ENCODE measurements around the gene FAM50A.

FAM50A gene

DNA sequence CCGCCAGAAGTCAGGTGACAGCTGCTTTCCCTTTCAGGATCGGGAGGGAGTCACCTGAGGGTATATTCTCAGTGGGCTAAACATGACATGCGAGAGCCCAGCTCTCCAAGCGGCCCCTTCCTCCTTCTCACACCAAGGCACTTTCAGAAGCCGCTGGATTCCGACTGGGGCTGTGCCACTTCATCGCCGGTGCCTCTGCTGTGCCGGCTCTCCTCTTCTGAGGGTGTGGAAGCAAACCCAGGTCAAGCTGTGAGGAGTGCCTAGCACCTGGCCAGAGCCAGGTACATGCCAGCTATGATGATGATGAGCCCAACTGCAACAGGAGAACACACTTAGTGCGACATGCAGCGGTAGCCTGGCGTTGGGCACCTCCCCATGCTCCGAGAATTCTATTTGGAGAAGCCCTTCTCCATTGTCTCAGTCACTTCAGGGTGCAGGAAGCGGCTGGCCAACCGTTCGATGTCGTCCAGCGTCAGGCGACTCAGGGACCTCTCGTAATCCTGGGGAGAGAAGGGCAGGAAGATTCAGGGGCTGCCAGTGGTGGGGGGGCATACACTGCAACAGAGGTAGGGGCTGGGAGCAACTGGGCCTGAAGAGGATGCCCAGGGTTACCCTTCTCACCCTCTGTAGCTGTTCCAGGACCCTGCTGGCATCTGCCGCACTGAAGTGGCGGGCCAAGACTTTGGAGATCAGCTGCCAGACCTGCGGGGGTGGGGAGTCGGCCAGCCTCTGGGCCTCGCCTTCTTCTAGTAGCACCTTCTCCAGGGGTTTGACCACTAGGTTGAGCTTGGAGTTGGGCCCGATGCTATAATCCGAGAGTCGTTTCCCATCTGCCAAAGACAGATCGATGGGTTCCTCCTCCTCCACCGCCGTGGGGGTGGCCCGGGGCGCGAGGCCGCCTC lies 41.5 kb downstream of the FAM50A start:
- no peaks in the 10 kb centered on the region for H3K27me3 ChIP-seq (ENCODE audit: insufficient read depth, poor library complexity, severe bottlenecking)
- H3K27ac ChIP-seq (replicated peaks), result peak overlapping the region; percentile 80
- peak overlapping the region; percentile 59 for H3K4me3 ChIP-seq (replicated peaks; ENCODE audit: insufficient read depth, low read length)
- no peak for DNase-seq (ENCODE audit: low read depth in 1 of 2, low spot score in 1 of 2)
- TF ChIP-seq, protein P1, sequence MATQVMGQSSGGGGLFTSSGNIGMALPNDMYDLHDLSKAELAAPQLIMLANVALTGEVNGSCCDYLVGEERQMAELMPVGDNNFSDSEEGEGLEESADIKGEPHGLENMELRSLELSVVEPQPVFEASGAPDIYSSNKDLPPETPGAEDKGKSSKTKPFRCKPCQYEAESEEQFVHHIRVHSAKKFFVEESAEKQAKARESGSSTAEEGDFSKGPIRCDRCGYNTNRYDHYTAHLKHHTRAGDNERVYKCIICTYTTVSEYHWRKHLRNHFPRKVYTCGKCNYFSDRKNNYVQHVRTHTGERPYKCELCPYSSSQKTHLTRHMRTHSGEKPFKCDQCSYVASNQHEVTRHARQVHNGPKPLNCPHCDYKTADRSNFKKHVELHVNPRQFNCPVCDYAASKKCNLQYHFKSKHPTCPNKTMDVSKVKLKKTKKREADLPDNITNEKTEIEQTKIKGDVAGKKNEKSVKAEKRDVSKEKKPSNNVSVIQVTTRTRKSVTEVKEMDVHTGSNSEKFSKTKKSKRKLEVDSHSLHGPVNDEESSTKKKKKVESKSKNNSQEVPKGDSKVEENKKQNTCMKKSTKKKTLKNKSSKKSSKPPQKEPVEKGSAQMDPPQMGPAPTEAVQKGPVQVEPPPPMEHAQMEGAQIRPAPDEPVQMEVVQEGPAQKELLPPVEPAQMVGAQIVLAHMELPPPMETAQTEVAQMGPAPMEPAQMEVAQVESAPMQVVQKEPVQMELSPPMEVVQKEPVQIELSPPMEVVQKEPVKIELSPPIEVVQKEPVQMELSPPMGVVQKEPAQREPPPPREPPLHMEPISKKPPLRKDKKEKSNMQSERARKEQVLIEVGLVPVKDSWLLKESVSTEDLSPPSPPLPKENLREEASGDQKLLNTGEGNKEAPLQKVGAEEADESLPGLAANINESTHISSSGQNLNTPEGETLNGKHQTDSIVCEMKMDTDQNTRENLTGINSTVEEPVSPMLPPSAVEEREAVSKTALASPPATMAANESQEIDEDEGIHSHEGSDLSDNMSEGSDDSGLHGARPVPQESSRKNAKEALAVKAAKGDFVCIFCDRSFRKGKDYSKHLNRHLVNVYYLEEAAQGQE (IDR thresholded peaks at IDR 0.05; ENCODE audit: insufficient replicate concordance, low read depth), result no peak
- TF ChIP-seq, protein P2, sequence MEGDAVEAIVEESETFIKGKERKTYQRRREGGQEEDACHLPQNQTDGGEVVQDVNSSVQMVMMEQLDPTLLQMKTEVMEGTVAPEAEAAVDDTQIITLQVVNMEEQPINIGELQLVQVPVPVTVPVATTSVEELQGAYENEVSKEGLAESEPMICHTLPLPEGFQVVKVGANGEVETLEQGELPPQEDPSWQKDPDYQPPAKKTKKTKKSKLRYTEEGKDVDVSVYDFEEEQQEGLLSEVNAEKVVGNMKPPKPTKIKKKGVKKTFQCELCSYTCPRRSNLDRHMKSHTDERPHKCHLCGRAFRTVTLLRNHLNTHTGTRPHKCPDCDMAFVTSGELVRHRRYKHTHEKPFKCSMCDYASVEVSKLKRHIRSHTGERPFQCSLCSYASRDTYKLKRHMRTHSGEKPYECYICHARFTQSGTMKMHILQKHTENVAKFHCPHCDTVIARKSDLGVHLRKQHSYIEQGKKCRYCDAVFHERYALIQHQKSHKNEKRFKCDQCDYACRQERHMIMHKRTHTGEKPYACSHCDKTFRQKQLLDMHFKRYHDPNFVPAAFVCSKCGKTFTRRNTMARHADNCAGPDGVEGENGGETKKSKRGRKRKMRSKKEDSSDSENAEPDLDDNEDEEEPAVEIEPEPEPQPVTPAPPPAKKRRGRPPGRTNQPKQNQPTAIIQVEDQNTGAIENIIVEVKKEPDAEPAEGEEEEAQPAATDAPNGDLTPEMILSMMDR (IDR thresholded peaks at IDR 0.05; ENCODE audit: insufficient read depth, low read length), result no peak
- TF ChIP-seq POLR2AphosphoS5 (IDR thresholded peaks at IDR 0.05; ENCODE audit: low read depth) (no peak), GABPA (IDR thresholded peaks at IDR 0.05; ENCODE audit: low read depth) (no peak), SPI1 (IDR thresholded peaks at IDR 0.05; ENCODE audit: borderline replicate concordance, low read depth) (no peak)

DNA sequence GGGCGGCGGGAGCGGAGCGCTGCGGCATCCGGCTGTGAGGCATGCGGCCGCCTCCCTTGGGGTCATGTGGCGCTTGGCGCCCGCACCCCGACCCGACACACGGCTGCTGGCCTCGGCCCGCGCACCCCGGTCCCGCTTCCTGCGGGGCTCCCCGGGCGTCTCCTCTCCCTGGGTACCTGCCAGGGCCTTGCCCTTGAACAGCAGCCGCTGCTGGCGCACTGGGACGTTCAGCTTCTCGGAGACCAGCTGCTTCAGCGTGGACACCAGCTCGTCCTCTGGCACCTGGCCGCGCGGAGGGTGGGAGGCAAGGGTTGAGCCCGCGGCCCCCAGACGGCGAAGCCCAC lies 42.1 kb downstream of the FAM50A start:
- TF ChIP-seq GABPA (IDR thresholded peaks at IDR 0.05; ENCODE audit: low read depth) (no peak), POLR2AphosphoS5 (IDR thresholded peaks at IDR 0.05; ENCODE audit: low read depth) (no peak), SPI1 (IDR thresholded peaks at IDR 0.05; ENCODE audit: borderline replicate concordance, low read depth) (no peak)
- TF ChIP-seq, protein P1 (IDR thresholded peaks at IDR 0.05; ENCODE audit: insufficient replicate concordance, low read depth), result no peak
- TF ChIP-seq, protein P2 (IDR thresholded peaks at IDR 0.05; ENCODE audit: insufficient read depth, low read length), result no peak
- no peaks in the 10 kb centered on the region for H3K27me3 ChIP-seq (ENCODE audit: insufficient read depth, poor library complexity, severe bottlenecking)
- DNase-seq (ENCODE audit: low read depth in 1 of 2, low spot score in 1 of 2), result peak in 1 of 2 experiments; percentile 22
- peak overlapping the region; percentile 80 for H3K27ac ChIP-seq (replicated peaks)
- peak overlapping the region; percentile 59 for H3K4me3 ChIP-seq (replicated peaks; ENCODE audit: insufficient read depth, low read length)

DNA sequence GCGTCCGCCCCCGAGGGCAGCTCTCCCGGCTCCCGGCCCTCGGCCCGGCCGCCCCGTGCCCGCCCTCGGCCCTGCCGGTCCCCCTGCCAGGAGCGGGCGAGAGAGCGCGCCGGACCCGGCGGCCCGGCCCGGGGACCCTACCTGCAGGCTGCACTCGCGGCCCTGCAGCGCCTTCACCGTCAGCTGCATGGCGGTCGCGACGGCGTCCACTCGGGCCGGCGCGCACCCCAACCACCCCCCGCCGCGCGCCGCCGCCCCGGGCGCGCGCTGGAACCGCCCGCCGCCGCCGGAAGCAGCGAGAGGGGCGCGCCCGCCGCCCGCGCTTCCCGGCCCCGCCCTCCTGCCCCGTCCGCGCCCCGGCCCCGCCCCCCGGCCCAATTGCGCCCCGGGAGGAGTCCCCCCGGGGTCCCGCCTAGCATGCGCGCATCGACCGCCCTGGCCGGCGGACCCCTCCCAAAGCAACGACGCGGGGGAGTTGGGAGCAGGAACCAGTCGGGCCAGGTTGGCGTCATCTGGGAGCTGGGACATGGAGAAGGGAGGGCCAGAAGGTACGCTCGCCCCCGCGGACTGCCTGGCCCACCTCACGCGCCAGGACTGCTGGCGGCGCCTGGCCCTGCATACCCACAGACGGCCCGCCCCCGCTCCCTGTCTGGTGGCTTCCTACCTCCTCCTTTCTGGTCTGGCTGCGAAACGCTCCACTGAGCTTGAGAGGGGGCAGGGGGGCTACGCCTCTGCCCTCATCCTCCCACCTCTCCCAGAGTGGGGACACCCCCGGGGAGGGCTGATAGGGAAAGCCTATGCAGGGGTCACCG lies 42.7 kb downstream of the FAM50A start, which contains the start of gene UBL4A:
TSS of gene UBL4A (minus strand) at position 220 of the 812 bp plus-strand sequence. CDS start at position 189, 31 bp downstream.
- TF ChIP-seq, protein P1 (IDR thresholded peaks at IDR 0.05; ENCODE audit: insufficient replicate concordance, low read depth), result no peak
- TF ChIP-seq SPI1 (IDR thresholded peaks at IDR 0.05; ENCODE audit: borderline replicate concordance, low read depth) (no peak), POLR2AphosphoS5 (IDR thresholded peaks at IDR 0.05; ENCODE audit: low read depth) (no peak), GABPA (IDR thresholded peaks at IDR 0.05; ENCODE audit: low read depth) (no peak)
- TF ChIP-seq, protein P2 (IDR thresholded peaks at IDR 0.05; ENCODE audit: insufficient read depth, low read length), result no peak
- H3K27ac ChIP-seq (replicated peaks), result peak within 1 kb of the TSS; percentile 80
- peak within 1 kb of the TSS; percentile 59 for H3K4me3 ChIP-seq (replicated peaks; ENCODE audit: insufficient read depth, low read length)
- no peaks in the 10 kb centered on the region for H3K27me3 ChIP-seq (ENCODE audit: insufficient read depth, poor library complexity, severe bottlenecking)
- DNase-seq (ENCODE audit: low read depth in 1 of 2, low spot score in 1 of 2), result peak; percentile 26 to 38

Data from HL-60 (cell line).